ENCODE data around the gene EXD3.

EXD3 gene

GRCh38 chr9:137353223-137354152, 69.5 kb downstream of the EXD3 start:
- TF ChIP-seq, protein P1, sequence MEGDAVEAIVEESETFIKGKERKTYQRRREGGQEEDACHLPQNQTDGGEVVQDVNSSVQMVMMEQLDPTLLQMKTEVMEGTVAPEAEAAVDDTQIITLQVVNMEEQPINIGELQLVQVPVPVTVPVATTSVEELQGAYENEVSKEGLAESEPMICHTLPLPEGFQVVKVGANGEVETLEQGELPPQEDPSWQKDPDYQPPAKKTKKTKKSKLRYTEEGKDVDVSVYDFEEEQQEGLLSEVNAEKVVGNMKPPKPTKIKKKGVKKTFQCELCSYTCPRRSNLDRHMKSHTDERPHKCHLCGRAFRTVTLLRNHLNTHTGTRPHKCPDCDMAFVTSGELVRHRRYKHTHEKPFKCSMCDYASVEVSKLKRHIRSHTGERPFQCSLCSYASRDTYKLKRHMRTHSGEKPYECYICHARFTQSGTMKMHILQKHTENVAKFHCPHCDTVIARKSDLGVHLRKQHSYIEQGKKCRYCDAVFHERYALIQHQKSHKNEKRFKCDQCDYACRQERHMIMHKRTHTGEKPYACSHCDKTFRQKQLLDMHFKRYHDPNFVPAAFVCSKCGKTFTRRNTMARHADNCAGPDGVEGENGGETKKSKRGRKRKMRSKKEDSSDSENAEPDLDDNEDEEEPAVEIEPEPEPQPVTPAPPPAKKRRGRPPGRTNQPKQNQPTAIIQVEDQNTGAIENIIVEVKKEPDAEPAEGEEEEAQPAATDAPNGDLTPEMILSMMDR (IDR thresholded peaks at IDR 0.05): no peak
- peak; percentile 70 for DNase-seq (ENCODE audit: low spot score)
- no peak overlapping the region for H3K4me3 ChIP-seq
- H3K27ac ChIP-seq: peak overlapping the region in 1 of 2 donors; percentile 41

DNA sequence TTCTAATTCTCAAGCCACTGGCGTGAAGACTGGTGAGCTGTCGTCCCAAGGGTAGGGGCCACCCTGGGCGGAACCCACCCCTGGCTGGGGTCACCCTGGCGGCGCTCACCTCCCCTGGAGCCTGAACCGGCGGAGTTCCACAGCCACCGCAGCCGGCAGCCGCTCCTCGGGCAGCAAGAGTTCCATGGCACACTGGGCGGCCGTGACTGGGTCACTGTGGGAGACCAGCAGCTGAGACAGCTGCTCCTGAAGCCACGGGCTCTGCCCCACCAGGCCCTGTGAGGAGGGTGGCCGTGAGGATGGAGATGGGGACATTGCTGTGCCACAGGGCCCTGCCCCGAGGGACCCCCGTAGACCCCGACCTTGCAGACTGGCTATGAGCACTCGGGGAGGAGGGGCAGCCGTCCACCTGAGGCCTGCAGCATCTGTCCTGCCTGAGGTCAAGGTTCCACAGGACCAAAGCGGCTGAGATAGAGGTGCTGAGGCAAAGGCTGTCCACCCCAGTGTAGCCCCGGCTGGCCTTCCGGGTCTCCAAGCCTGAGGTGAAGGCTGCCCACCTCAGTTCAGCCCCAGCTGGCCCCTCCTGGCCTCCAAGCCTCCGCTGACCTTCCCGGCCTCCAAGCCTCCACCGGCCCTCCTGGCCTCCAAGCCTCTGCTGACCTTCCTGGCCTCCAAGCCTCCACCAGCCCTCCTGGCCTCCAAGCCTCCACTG, 70.3 kb downstream of the EXD3 start:
- peak; percentile 69 for DNase-seq (ENCODE audit: low spot score)
- no peak overlapping the region for H3K4me3 ChIP-seq
- H3K27ac ChIP-seq: no peak overlapping the region
- TF ChIP-seq, protein P1 (IDR thresholded peaks at IDR 0.05): no peak

GRCh38 chr9:137351781-137352501, 71.0 kb downstream of the EXD3 start:
- peak; percentile 61 for DNase-seq (ENCODE audit: low spot score)
- TF ChIP-seq, protein P1 (IDR thresholded peaks at IDR 0.05): no peak
- no peak overlapping the region for H3K27ac ChIP-seq
- no peak overlapping the region for H3K4me3 ChIP-seq

- TF ChIP-seq, protein P1 (IDR thresholded peaks at IDR 0.05): no peak
- Histone ChIP-seq H3K4me3 (no peak overlapping the region), H3K27ac (no peak overlapping the region)
- no peak for DNase-seq (ENCODE audit: low spot score)
These were observed 72.0 kb downstream of the EXD3 start for GRCh38 chr9:137350696-137351584.

DNA sequence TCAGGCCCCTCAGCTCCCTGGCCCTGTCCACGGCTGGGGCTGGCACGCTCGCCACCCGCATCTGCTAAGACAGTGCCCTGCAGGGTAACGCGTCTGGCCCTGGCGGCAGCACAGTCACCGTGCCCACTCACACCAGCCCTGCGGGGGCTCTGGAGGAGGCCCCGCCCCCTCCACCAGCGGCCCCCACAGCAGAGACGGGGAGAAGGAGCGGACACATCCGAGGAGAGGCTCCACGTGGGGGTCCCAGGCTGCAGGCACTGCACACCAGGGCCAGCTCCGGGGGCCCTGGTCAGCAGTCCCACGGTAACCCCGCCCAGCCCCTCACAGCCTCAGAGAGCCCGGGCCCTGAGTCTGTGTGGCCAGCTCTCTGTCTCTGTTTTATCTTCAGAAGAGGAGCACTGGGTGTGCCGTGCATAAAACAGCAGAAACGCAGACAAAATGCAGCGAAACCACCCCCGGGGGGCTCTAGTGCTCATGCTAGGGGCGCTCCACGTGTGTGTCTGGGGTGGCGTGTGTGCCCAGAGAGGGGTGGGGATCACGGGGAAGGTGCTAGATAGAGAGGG, 73.4 kb downstream of the EXD3 start:
- TF ChIP-seq, protein P1 (IDR thresholded peaks at IDR 0.05): no peak
- H3K27ac ChIP-seq: no peak overlapping the region
- H3K4me3 ChIP-seq: no peak overlapping the region
- no peak for DNase-seq (ENCODE audit: low spot score)
